Measurements from ENCODE around the gene ATP11A.

GRCh38 chr13:112894423-112894672 is 204.5 kb downstream of the ATP11A start:
- no peak for TF ChIP-seq NANOG (IDR thresholded peaks at IDR 0.05; ENCODE audit: borderline replicate concordance)
- no peak for TF ChIP-seq JUNB (IDR thresholded peaks at IDR 0.05; ENCODE audit: unreplicated experiment)
- no peak for TF ChIP-seq CTCF (conservative IDR thresholded peaks at IDR 0.05; ENCODE audit: low read depth in 2 of 2)
- TF ChIP-seq REST (IDR thresholded peaks at IDR 0.05; ENCODE audit: unreplicated experiment) = no peak
- TF ChIP-seq EZH2 (IDR thresholded peaks at IDR 0.05; ENCODE audit: low read depth, unreplicated experiment) = no peak
- no peak for TF ChIP-seq POLR2AphosphoS5 (IDR thresholded peaks at IDR 0.05; ENCODE audit: low read depth)
- TF ChIP-seq EZH2phosphoT487 (IDR thresholded peaks at IDR 0.05; ENCODE audit: unreplicated experiment) = no peak
- TF ChIP-seq ZNF114 (CRISPR knock-in tag; IDR thresholded peaks at IDR 0.05) = no peak
- TF ChIP-seq ZNF331 (CRISPR knock-in tag; IDR thresholded peaks at IDR 0.05; ENCODE audit: low read depth) = no peak
- TF ChIP-seq ETS1 (IDR thresholded peaks at IDR 0.05) = no peak
- TF ChIP-seq CREB1 (CRISPR knock-in tag; IDR thresholded peaks at IDR 0.05; ENCODE audit: low read depth) = no peak

Data from GM23338 (cell line).